Embryonic facial prominence (tissue), 1 donor: ENCODE measurements around the gene JPT1.
A peak's percentile ranks its signal among the peaks of the same experiment; 100 is the strongest.
"Not testable (repeated sequence)": the region's sequence is repeated elsewhere in the genome, so short reads cannot be mapped to it uniquely, and the experiment has no call there.

Experiments used
- DNase-seq: peaks from one replicate; pipeline ENCODE4 v3.0.0-alpha.2; 2016; ENCODE audit errors: extremely low spot score

Gene JPT1

GRCh38 chr17:75130632-75131277 is 23.6 kb downstream of the JPT1 start:
- DNase-seq: peak; percentile 53

- DNase-seq: no peak
Measured at GRCh38 chr17:75130059-75130631, 24.2 kb downstream of the JPT1 start.

- DNase-seq: no peak
Measured at GRCh38 chr17:75129576-75129975, 24.7 kb downstream of the JPT1 start.

DNA sequence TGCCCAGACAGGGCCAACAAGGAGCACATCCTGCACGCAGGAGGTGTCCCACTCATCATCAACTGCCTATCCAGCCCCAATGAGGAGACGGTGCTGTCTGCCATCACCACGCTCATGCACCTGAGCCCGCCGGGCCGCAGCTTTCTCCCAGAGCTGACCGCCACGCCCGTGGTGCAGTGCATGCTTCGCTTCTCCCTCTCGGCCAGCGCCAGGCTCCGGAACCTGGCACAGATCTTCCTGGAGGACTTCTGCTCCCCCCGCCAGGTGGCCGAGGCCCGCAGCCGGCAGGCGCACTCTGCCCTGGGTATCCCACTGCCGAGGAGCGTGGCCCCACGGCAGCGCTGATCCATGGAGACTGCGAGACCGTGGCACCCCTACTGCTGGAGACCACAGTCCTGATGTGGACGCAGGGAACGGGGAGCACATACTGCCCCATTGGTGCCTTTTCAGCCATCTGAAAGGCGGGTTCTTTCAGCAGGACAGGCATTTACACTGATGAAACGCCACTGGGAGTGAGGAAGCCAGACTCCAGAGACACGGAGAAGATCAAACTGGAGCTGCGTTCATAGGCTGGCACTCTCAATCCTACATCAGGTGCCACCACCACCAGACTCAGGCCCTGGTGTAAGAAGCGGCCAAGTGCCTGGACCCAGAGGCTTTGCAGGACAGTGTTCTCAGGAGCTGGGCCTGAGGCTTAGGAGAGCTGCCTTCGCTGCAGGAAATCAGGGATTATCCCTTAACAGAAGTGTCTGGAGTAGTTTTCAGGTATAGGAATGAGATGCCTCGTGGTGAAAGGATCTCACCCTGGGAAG is 25.4 kb downstream of the JPT1 start:
- no peak for DNase-seq

- DNase-seq: not testable (repeated sequence)
Measured at GRCh38 chr17:75127936-75128335, 26.4 kb downstream of the JPT1 start.

- DNase-seq: no peak
Measured at GRCh38 chr17:75126954-75127353, 27.4 kb downstream of the JPT1 start.

GRCh38 chr17:75125984-75126383 is 28.3 kb downstream of the JPT1 start:
- no peak for DNase-seq

DNA sequence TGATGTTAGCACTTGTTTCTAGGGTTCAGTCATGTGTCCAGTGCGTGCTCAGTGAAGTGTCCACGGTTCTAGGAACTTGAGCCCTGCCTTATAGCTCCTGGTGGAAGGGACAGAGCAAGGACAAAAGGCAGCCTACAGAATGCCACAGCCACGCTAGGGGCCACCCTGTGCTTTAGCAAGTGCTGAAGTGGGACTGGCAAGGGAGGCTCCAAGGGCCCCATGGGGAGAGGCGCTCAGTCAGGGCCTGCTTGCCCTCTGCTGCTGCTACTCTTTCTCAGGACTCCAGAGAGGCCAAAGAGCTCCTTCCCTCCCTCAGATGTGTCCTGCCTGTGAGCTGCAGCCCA is 29.5 kb downstream of the JPT1 start:
- no peak for DNase-seq

DNA sequence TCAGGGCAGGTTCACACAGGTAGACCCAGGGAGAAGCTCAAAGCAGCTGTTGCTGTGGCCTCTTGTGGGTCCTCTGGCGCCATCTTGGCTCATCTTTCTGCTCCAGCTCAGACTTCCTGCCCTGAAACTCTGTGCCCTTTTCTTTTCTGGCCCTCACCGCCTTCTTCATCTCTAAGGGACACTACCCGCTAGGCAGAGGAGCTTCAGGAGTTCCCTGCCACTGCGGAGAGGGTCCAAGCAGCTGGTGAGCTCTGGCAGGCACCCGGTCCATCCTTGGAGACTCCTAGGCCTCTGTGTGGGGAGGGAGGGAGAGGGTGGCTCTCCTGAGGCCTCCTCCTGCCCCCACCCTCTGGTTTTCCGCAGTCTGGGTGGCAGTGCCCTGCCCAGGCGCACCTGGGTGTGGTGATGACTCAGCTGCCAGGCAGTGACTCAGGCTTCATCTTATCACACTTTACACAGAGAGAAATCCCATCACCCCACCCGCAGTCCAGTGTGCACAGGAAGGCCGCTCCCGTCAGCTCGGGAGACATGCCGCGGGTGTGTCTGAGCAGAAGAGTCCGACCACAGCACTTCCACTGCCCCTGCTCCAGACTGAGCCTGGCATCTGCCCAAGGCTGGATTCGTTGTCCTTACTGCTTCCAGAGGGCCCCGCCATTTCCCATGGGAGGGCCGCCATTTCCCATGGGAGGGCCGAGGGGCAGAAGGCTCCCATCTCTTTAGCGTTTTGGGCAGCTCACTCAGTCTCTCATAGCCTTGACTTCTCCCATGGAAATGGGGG is 30.1 kb downstream of the JPT1 start:
- no peak for DNase-seq

- DNase-seq: no peak
Measured at GRCh38 chr17:75118307-75118706, 36.0 kb downstream of the JPT1 start.

- no peak for DNase-seq
Measured at GRCh38 chr17:75116737-75117136, 37.6 kb downstream of the JPT1 start.

GRCh38 chr17:75115555-75115954 is 38.8 kb downstream of the JPT1 start:
- DNase-seq: no peak

- DNase-seq: no peak
Measured at GRCh38 chr17:75114552-75115314, 39.6 kb downstream of the JPT1 start.

GRCh38 chr17:75113798-75114551 is 40.3 kb downstream of the JPT1 start:
- peak; percentile 83 for DNase-seq

- no peak for DNase-seq
Measured at GRCh38 chr17:75111777-75112335, 42.5 kb downstream of the JPT1 start.

DNA sequence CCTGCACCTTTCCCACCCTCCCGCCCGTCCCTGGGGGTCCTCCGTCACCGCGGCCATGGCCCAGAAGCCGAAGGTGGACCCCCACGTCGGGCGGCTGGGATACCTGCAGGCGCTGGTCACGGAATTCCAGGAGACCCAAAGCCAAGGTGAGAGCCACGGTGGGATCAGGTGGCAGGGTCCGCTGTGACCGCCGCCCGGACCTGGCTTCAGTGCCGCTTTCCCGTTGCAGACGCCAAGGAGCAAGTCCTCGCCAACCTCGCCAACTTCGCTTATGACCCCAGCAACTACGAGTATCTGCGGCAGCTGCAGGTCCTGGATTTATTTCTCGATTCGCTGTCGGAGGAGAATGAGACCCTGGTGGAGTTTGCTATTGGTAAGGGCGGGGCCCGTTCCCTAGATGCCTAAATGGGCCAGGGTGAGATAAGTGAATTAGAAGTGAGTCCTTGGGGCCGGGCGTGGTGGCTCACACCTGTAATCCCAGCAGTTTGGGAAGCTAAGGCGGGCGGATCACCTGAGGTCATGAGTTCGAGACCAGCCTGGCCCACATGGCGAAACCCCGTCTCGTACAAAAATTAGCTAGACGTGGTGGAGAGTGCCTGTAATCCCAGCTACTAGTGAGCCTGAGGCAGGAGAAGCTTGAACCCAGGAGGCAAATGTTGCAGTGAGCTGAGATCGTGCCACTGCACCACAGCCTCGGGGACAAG is 43.9 kb downstream of the JPT1 start:
- DNase-seq: no peak

DNA sequence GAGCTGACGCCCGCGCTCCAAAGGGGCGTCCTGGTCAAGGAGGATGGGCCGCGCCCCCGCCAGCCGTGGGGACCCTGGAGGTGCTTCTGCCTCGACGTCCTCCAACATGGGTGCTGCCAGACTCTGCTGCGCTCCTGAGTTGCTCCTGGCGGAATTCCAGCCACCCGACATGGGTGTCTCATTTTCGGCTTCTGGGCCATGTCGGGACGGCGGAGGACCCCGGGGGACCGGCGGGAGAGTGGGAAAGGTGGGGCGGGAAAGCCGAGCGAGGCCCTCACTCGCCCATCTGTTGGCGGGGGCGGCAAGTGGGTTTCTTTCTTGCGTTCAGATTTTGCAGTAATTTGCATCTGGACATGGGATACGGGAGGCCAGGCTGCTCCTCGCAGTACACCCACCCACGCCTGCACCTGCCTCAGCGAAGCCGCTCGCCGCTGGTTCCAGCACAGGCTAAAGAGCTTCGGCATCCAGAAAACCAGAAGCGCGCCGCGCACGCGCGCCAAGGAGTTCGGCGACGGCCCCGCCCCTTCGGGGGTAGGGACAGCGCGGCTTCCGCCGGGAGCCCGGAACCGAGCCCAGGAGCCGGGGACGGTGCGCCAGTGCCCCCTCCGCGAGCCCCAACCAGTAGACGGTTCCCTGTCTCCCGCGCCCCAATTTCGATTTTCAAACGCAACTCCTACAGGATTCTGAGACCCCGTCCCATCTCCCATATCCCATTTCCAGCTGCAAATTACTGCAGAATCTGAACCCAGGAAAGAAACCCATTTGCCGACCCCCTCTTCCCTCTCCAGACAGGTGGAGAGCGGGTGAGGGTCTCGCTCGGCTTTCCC is 44.7 kb downstream of the JPT1 start, which contains the start of gene ARMC7:
TSS of gene ARMC7 (plus strand) at position 563 of the 827 bp plus-strand sequence. CDS start 320 bp downstream, outside the sequence.
- peak; percentile 37 for DNase-seq

GRCh38 chr17:75109046-75109406 is 45.3 kb downstream of the JPT1 start:
- DNase-seq: no peak

DNA sequence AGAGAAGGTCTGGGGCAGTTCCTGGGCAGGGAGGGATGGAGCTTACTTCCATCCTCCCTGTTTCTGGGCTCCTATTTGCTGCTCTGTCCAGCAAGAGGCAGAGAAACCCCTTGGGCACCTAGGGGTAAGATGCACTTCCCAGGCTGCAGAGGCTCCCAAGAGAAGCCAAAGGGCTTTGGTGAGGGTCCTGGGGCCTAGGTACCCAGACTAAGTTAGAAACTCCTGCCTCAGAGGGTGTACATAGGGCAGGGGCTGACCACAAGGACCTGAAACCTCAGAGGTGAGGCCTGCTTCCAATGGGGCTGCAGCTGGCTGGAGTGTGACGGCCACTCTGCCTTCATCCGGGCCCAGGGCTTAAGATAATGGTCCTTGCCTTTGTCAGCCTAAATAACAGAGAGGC is 46.1 kb downstream of the JPT1 start:
- DNase-seq: no peak
